Myocyte (in vitro differentiated cells): ENCODE data around the gene MSI2. TPM values are rescaled to one million over a fixed set of nuclear protein-coding genes. Genes with fewer than 3 reads are reported as not detected.

Experiments used
- DNase-seq: peaks from one replicate; pipeline ENCODE4 v3.0.0-alpha.2; 2012; ENCODE audit warnings: low read depth
- total RNA-seq: library from RNA; depleted of rRNA; stranded (reverse); fragments of >200 nt; gene quantifications from 2 replicates; pipeline ENCODE4 v1.2.3, GENCODE V29; 2014

The MSI2 gene
- total RNA-seq, 1 donor from 2014 or later, result 115 TPM

DNA sequence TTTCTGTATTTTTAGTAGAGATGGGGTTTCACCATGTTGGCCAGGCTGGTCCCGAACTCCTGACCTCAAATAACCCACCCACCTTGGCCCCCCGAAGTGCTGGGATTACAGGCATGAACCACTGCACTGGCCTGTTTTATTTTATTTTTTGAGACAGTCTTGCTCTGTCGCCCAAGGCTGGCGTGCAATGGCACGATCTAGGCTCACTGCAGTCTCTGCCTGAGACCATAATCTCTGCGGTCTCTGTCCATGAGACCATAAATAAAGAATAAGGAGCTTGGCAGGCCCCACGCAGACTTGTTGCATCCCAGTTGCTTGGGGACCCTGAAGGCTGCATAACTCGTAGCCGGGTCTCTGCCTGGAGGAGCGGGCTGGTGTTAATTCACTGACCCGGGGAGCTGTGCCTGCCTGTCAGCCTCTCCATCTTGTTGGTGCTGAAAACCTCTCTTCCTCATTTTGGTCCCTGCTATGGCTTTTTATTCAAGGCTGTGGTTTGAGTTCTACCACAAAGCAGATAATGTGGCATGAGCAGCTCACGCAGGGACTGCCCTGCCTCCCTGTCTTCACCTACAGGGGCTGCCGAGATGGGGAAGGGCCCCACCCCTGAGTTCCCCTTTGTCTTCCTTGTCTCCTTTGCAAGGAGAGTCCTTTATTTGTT, 82.1 kb downstream of the MSI2 start:
- DNase-seq, result no peak

GRCh38 chr17:57340160-57340981, 84.0 kb downstream of the MSI2 start:
- DNase-seq, result no peak

- DNase-seq, result no peak
These were observed 85.6 kb downstream of the MSI2 start for GRCh38 chr17:57341611-57342540.

DNA sequence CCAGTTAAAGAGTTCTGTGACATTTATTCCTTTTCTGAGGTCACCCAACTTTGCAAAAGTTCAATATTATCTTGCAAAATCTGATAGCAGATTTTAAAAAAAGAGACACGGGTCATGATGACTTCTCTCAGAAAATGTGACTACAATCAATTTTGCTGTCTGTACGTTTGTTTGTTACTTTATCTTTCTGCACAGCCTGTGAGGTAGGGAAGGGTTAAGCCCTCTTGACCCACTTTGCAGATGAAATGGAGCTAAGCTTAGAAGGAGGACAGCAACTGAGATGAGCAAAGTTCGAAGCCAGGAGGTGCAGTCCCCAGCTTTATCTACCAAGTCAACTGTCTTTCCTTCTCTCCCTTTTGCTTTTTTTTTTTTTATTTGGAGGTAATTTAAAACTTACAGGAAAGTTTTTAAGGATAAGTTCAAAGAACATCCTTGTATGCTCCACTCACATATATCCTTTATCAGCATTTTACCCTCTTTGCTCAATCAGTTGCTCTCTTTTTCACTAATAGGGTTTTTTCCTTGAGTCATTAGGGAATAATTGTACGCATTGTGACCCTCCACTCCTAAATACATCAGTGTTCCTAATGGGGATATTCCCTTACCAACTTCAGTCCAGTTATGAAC, 86.8 kb downstream of the MSI2 start:
- DNase-seq, result no peak

GRCh38 chr17:57343717-57344116, 87.4 kb downstream of the MSI2 start:
- DNase-seq, result no peak

DNA sequence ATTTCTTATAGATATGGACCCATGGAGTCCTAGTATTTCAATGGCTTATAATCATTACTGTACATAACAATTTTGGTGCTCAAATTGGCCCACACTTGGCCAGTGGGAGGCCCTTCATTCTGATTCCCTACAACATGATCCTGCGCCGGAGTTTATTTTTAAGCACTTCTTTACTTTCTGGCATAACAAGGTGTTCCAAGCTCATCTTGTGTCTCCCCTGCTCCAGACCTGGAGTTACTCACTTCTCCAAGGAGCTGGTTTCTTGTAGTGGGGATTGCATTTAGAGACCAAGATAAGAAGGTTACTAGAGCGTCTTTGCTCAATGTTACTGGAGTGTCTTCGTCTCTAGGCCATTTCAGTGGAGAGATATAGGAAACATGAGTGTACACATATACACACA, 87.9 kb downstream of the MSI2 start:
- no peak for DNase-seq

DNA sequence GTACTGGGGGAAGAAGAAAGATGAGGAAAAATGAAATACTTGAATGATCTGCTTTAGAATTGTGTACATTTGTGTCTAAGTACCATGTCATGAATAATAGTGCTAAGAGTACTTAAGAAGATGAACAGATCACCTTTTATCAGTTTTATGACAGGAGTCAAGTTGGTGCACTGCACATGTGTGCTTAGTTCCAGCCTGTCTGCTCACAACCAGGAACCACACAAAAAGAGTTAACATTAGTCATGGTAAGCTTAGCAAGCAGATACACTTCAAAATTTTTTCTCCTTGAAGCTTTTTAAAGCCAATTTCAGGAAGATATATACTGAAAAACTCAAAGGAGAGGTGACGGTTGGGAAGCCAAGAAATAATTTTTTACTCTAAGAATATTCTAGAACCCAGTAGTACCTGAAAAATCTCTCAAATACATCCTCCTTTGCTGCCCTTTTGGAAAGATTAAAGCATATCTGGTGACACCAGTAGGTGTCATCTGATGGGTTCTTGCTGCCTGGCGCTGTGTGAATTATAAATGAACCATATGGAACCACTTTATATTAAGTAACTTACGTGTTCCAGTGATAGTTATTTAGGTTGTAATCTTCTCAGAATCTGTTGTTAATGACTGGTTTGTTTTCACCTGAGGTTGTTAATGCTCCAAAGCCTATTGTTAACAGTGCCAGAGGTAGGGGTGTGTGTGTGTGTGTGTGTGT, 93.4 kb downstream of the MSI2 start:
- no peak for DNase-seq

DNA sequence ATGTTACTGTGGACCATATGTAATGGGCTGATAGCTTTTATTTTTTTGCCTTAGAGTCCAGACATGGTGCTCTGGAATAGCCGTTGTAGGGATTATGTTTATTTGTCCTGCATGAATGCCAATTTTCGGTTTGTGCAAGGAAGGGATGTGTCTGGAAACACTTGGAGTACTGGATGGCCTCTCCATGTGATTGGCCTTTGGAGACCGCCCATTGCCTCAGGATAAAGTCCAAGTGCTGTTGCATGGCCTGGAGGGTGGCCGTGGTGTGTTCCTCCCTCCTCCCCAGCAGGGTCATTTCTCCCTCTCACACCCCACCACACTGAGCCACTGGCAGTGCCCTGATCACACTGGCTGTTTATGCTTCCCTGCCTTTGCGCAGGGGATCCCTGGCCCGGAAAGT, 93.9 kb downstream of the MSI2 start:
- DNase-seq, result no peak

DNA sequence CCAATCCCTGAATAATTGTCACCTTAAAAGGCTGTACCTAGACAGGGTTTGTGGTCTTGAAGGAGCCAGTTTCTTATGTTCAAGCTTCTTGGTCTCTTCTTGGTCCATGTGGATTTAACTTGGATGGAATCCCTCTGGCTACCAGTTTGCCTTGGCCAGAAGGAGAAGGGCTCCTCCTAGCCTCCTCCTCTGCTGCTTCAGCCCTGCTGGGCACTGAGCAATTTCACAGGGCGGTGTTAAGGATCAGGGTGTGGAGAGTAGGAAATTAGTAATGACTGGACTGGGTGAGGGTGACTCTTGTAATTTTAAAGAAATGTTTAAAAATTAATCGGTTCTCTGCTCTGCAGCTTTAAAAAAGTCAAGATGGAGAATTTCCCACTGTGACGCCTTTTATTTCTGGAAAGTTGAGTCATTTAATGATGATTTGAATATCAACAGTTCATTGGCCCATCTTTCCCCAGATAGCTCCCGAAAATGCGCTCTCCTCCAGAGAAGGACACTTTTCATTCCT, 96.4 kb downstream of the MSI2 start:
- no peak for DNase-seq

- DNase-seq, result no peak
These were observed 98.3 kb downstream of the MSI2 start for GRCh38 chr17:57354673-57355072.

GRCh38 chr17:57355090-57355859, 99.0 kb downstream of the MSI2 start:
- peak; percentile 63 for DNase-seq

DNA sequence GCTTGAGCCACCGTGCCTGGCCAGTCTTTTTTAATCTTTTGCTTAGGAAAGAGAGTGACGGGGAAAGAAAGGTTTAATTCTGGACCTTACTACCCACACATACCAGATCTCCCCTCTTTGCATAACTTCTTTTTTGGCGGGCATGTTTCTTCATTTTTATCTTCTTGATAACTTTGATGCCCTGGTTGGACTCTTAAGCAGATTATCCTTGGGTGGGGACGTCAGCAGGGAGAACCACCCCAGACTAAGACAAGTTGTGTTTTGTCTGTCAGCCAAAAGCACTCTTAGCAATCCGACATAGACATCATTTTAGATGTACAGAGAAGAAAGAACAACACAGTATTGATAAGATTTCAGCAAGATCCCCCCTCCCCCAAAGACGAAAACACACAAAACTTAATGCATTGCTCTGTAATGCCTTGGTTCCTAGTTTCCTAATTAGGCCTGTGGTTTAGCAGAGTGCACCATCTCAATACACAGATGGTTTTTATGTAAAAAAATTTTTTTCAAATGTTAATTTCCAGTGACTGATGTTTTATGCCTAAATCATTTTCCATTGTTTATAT, 99.9 kb downstream of the MSI2 start:
- no peak for DNase-seq

- peak; percentile 45 for DNase-seq
These were observed 100.5 kb downstream of the MSI2 start for GRCh38 chr17:57356719-57357391.

DNA sequence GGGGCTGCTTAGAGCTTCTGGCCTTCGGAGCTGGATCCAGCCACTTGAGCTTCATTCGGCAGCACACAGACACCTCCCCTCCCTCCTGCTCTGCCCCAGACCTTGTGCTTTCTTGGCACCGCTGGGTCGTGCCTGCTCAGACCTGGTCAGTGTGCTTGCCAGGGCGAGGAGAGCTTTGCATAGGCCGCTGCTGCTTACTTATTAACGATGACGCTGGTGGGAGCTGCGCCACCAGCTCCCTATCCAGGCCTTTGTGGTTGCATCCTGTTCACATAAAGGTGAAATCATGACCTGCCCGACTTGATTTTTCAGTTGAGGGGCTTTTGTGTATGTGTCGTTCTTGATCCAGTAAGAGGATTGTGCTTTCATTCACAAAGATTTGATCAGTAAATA, 101.1 kb downstream of the MSI2 start:
- DNase-seq, result no peak

- DNase-seq, result peak; percentile 45
These were observed 101.6 kb downstream of the MSI2 start for GRCh38 chr17:57357830-57358430.

GRCh38 chr17:57360266-57360665, 103.9 kb downstream of the MSI2 start:
- DNase-seq, result peak; percentile 51

DNA sequence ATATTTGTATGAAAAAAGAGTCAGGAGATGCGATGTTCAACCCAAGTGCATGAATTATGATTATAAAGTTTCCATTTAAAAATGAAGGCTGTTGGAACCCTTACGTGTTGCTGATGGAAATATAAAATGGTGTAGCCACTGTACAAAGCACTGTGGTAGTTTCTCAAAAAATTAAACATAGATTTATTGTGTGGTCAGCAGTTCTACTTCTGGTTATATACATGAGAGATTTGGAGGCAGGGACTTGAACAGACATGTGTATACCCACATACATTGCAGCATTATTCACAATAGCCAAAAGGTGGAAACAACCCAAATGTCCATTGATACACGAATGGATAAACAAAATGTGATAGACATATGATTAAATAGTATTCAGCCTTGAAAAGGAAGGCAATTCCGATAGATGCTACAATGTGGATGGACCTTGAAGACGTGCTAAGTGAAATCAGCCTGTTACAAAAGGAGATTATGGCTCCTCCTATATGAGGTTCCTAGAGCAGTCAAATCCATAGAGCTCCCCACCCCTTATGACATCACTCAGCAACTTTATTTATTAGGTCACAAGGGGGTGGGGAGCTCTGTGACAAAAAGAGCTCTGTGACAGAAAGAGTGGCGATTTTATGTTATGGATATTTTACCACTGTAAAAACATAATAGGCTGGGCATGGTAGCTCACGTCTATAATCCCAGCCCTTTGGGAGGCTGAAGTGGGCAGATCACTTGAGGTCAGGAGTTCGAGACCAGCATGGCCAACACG, 106.7 kb downstream of the MSI2 start:
- no peak for DNase-seq

GRCh38 chr17:57363580-57363979, 107.3 kb downstream of the MSI2 start:
- no peak for DNase-seq
